ENCODE results near the gene MOV10L1. TPM values are rescaled to one million over a fixed set of nuclear protein-coding genes. Genes with fewer than 3 reads are reported as not detected.
"Not testable (repeated sequence)": the region's sequence is repeated elsewhere in the genome, so short reads cannot be mapped to it uniquely, and the experiment has no call there.

MOV10L1 gene
- total RNA-seq, 4 donors from 2014 or later = 0.23 to 0.83 (median 0.40) TPM

GRCh38 chr22:50136581-50137015 is 46.8 kb downstream of the MOV10L1 start:
- no peak overlapping the region for H3K27ac ChIP-seq (replicated peaks in 1 of 4)
- no peak for DNase-seq (ENCODE audit: extremely low spot score)
- no peak overlapping the region for H3K4me3 ChIP-seq
- H3K27me3 ChIP-seq = peaks cover 0 to 7% (median 0%) of the 10 kb centered on the region in 4 donors
- H3K4me1 ChIP-seq = peaks cover 0 to 7% (median 0%) of the 10 kb centered on the region in 4 donors
- H3K36me3 ChIP-seq = no peaks in the 10 kb centered on the region
- intact Hi-C loops (cut with DNase I) = no loop called here
- peaks cover 0 to 5% (median 0%) of the 10 kb centered on the region in 4 donors for H3K9me3 ChIP-seq
- 73% methylated on average over 5 of the region's 5 CpGs for WGBS
- TF ChIP-seq POLR2AphosphoS5 (IDR thresholded peaks at IDR 0.05) (no peak), POLR2A (IDR thresholded peaks at IDR 0.05; ENCODE audit: low read depth) (no peak), CTCF (IDR thresholded peaks at IDR 0.05) (no peak), EP300 (IDR thresholded peaks at IDR 0.05) (no peak)

- H3K27me3 ChIP-seq; H3K9me3 ChIP-seq; H3K4me3 ChIP-seq; H3K4me1 ChIP-seq; H3K36me3 ChIP-seq; DNase-seq (ENCODE audit: extremely low spot score); H3K27ac ChIP-seq (replicated peaks in 1 of 4); intact Hi-C loops (cut with DNase I): not testable (repeated sequence)
- 95% methylated on average over 9 of the region's 9 CpGs for WGBS
Observed at GRCh38 chr22:50137277-50137676, 47.5 kb downstream of the MOV10L1 start.

- Histone ChIP-seq H3K4me3 (no peak overlapping the region), H3K27me3 (peaks cover 0 to 12% (median 0%) of the 10 kb centered on the region in 4 donors), H3K27ac (replicated peaks in 1 of 4) (no peak overlapping the region), H3K4me1 (peaks cover 0 to 7% (median 0%) of the 10 kb centered on the region in 4 donors), H3K9me3 (no peaks in the 10 kb centered on the region), H3K36me3 (no peaks in the 10 kb centered on the region)
- TF ChIP-seq CTCF (IDR thresholded peaks at IDR 0.05) (no peak), POLR2AphosphoS5 (IDR thresholded peaks at IDR 0.05) (no peak), EP300 (IDR thresholded peaks at IDR 0.05) (no peak), POLR2A (IDR thresholded peaks at IDR 0.05; ENCODE audit: low read depth) (no peak)
- intact Hi-C loops (cut with DNase I) = no loop called here
- WGBS = 94% methylated on average over 4 of the region's 4 CpGs
- no peak for DNase-seq (ENCODE audit: extremely low spot score)
Observed at GRCh38 chr22:50138041-50138440, 48.2 kb downstream of the MOV10L1 start.

- Histone ChIP-seq H3K27ac (replicated peaks in 1 of 4) (no peak overlapping the region), H3K4me1 (peaks cover 0 to 7% (median 0%) of the 10 kb centered on the region in 4 donors), H3K4me3 (no peak overlapping the region), H3K36me3 (no peaks in the 10 kb centered on the region), H3K9me3 (no peaks in the 10 kb centered on the region), H3K27me3 (peaks cover 0 to 15% (median 0%) of the 10 kb centered on the region in 4 donors)
- no peak for DNase-seq (ENCODE audit: extremely low spot score)
- TF ChIP-seq POLR2AphosphoS5 (IDR thresholded peaks at IDR 0.05) (no peak), POLR2A (IDR thresholded peaks at IDR 0.05; ENCODE audit: low read depth) (no peak), CTCF (IDR thresholded peaks at IDR 0.05) (no peak), EP300 (IDR thresholded peaks at IDR 0.05) (no peak)
- 92% methylated on average over 9 of the region's 9 CpGs for WGBS
- intact Hi-C loops (cut with DNase I) = no loop called here
Observed at GRCh38 chr22:50138988-50139387, 49.2 kb downstream of the MOV10L1 start.

GRCh38 chr22:50139843-50140415 is 50.1 kb downstream of the MOV10L1 start:
- Histone ChIP-seq H3K27ac (replicated peaks in 1 of 4) (no peak overlapping the region), H3K9me3 (no peaks in the 10 kb centered on the region), H3K36me3 (no peaks in the 10 kb centered on the region), H3K27me3 (peaks cover 0 to 18% (median 0%) of the 10 kb centered on the region in 4 donors), H3K4me3 (no peak overlapping the region), H3K4me1 (peaks cover 0 to 7% (median 0%) of the 10 kb centered on the region in 4 donors)
- no peak for DNase-seq (ENCODE audit: extremely low spot score)
- intact Hi-C loops (cut with DNase I) = no loop called here
- 87% methylated on average over 15 of the region's 15 CpGs for WGBS
- TF ChIP-seq POLR2A (IDR thresholded peaks at IDR 0.05; ENCODE audit: low read depth) = no peak
- no peak for TF ChIP-seq POLR2AphosphoS5 (IDR thresholded peaks at IDR 0.05)
- no peak for TF ChIP-seq EP300 (IDR thresholded peaks at IDR 0.05)
- TF ChIP-seq CTCF (IDR thresholded peaks at IDR 0.05) = no peak

Data from esophagus muscularis mucosa (tissue), 4 donors.